GM18517 (cell line): Measurements from ENCODE around the gene PCBP4.

Experiments used
- ATAC-seq: cut with Tn5 transposase; IDR thresholded peaks from one replicate; pipeline ENCODE4 v1.9.1; 2021; ENCODE audit warnings: mild to moderate bottlenecking, moderate library complexity; ENCODE audit not compliant: unreplicated experiment

Gene PCBP4

DNA sequence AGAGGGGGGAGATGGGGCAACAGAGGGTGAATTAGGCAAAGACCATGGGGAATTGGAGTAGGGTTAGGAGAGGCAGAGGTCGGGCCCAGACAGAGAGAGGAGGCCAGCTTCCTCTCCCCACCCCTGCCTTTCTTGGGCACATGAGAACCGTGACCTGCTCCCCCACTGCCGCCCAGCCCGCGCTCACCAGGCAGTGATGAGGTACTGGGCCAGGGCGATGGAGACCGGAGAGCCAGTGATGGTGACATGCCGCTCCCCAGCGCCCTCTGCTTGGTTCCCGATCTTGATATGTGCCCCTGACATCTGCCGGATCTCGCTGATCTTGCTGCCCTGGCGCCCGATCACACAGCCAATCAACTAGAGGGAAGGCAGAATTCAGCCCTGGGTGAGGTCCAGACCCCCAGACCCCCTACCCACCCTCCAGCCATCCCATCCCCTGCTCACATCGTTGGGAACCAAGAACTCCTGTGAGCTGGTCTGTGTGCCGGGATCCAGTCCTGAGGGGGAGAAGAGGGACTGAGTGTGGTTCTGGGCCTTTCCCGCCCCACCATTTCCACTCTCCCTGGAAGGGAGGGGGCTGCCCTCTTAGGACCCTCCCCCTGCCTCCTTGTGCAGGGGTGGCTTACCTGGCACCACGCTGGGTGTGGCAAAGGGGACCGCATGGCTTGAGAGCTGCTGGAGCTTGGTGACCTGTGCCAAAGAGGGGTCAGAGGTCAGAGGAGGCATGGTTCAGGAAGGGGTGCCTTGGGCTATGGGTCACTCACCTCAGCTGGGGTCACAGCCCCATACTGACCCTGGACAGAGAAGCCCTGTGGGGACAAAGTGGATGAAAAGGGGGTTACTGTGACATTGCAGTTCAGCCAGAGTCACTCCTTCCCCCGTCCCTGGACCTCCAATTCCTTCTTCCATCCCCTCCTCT is 8.4 kb downstream of the PCBP4 start:
- no peak for ATAC-seq

DNA sequence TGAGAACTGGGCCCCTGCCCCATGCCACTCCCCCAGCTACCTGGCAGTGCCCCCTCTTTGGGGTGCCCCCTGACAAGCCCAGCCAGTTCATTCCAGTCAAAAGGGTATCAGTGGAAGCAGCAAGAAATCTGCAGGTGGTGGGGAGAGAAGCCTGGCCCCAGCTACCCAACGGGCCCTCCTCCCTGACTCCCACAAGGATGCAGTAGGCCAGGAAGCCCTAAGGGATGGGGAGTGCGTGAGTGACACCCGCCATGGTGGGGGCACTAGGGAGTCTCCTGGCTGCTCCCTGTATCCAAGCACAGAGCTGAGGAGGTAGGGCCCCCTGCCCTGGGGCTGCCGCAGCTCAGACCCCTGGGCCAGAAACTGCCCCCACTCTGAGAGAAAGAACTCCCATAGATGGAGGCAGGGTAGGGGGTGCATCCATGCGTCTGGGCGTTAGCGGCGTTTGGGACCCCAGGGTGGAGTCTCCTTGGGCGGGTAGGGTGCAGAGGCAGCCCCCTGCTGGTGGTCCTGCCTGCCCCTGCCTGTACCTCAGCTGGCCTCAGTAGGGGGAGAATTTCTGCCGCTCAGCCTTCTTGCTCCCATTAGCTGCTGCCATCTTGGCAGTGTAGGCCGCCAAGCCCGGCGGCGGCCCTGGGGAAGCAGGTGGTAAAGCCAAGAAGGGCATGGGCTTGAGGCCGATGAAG is 9.6 kb downstream of the PCBP4 start:
- ATAC-seq = no peak

DNA sequence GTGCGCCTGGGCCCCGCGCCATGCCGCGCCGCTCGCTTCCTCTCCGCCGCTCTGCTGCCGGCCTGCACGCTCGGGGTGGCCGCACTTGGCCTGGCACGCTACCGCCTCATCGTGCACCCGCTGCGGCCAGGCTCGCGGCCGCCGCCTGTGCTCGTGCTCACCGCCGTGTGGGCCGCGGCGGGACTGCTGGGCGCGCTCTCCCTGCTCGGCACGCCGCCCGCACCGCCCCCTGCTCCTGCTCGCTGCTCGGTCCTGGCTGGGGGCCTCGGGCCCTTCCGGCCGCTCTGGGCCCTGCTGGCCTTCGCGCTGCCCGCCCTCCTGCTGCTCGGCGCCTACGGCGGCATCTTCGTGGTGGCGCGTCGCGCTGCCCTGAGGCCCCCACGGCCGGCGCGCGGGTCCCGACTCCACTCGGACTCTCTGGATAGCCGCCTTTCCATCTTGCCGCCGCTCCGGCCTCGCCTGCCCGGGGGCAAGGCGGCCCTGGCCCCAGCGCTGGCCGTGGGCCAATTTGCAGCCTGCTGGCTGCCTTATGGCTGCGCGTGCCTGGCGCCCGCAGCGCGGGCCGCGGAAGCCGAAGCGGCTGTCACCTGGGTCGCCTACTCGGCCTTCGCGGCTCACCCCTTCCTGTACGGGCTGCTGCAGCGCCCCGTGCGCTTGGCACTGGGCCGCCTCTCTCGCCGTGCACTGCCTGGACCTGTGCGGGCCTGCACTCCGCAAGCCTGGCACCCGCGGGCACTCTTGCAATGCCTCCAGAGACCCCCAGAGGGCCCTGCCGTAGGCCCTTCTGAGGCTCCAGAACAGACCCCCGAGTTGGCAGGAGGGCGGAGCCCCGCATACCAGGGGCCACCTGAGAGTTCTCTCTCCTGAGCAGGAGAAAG is 11.1 kb downstream of the PCBP4 start:
- no peak for ATAC-seq

DNA sequence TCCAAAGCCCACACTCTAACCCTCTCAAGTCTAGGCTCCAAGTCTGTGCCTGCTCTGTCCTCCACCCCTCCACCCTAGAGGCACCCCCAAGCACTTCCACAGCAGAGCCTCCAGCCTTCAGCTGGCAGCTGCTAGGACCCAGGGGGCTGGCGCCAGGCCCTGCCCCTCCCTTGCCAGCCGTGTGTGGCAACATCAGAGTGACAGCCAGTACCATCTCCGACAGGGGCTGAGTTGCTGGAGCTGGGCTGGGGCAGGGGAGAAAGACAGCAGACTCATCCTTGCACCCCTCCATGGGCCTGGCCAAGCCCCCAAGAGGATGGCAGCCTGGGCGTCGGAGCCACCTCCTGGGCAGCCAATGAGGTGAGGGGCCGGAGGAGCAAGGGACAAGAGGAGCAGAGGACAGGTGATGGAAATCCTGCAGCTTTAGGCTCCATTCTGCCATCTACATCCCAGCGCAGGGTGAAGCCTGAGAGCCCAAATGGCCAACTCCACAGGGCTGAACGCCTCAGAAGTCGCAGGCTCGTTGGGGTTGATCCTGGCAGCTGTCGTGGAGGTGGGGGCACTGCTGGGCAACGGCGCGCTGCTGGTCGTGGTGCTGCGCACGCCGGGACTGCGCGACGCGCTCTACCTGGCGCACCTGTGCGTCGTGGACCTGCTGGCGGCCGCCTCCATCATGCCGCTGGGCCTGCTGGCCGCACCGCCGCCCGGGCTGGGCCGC is 11.9 kb downstream of the PCBP4 start, which contains the start of gene GPR62:
Gene GPR62, plus strand, starts transcription at position 207 of the 718 bp plus-strand sequence. Its CDS starts 272 bp downstream, at position 479.
- no peak for ATAC-seq

GRCh38 chr3:51954713-51955112 is 12.5 kb downstream of the PCBP4 start:
- ATAC-seq = no peak

DNA sequence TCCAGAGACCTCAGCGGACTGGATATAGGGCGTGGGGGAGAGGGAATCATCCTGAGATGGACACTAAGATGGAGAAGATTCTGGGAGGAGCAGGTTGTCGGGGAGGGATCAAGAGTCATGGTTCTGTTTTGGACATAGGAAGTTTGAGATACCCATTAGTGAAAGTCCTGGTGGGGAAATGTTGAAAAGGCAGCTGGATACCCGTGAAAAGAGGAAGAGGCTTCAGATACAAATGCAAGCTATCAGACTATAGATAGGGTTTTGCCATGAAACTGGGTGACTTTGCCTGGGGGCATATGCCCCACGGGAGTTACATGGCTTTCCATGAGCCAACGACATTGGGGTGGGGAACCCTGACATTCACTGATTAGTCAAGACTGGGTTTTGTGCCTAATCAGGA is 13.1 kb downstream of the PCBP4 start:
- no peak for ATAC-seq

GRCh38 chr3:51953445-51953844 is 13.8 kb downstream of the PCBP4 start:
- no peak for ATAC-seq

DNA sequence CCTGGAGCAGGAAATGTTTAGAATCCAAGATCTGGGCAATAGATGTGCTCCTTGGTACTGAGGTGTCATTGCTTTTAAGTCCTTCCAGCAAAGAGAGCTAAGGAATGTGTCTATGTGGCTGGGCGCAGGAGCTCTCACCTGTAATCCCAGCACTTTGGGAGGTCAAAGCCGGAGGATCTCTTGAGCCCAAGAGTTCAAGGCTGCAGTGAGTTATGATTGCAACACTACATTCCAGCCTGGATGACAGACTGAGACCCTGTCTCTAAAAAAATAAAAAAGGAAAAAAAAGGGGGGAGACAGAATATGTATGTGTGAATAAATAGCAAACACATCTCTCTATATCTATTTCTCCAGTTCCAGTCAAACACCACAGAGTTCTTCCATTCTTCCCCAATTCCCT is 16.4 kb downstream of the PCBP4 start:
- ATAC-seq = no peak

- ATAC-seq = no peak
Observed at GRCh38 chr3:51949121-51949520, 18.1 kb downstream of the PCBP4 start.

DNA sequence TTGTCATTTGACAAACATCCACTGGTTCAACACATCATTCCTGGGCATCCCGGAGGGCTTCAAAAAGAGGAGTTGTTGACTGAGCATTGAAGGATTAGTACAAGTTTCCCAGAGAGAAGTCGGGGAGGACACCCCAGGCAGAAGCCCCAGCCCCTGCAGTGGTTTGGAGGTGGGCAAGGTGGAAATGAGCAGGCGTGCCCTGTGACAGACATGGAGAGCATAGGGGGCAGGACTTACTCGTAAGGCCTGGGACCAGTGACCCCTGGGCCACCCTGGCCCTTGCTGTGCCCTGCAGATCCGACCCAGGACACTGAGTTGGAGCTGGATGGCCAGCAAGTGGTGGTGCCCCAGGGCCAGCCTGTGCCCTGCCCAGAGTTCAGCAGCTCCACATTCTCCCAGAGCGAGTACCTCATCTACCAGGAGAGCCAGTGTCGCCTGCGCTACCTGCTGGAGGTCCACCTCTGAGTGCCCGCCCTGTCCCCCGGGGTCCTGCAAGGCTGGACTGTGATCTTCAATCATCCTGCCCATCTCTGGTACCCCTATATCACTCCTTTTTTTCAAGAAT is 19.2 kb downstream of the PCBP4 start:
- ATAC-seq = no peak

DNA sequence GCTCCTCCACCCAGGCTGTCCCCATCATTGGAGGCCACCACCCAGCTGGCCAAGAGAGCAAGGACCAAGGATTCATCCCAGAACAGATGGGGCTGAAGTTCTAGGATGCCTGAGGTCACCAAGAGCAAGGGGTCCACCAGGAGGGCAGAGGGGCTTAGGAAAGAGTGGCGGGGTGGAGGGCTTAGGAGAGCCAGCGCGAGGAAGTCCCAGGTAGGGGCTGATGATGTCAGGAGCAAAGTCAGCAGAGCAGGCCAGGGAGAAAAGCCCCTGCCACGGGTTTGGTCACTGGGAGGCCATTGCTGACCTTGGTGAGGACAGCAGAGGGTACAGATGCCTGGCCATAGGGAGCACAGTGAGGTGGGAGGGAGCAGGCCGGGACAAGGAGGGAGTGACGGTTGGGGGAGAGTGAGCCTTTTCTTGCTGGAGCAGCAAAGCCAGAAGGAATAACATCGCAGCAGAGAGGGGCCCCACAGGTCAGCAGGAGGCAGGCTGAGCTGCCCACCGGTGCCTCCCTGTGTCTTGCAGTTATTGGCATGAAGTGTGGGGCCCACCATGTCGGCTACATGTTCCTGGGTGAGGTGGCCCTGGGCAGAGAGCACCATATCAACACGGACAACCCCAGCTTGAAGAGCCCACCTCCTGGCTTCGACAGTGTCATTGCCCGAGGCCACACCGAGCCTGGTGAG is 19.9 kb downstream of the PCBP4 start:
- no peak for ATAC-seq

GRCh38 chr3:51946796-51947195 is 20.5 kb downstream of the PCBP4 start:
- no peak for ATAC-seq

- ATAC-seq = no peak
Observed at GRCh38 chr3:51945926-51946705, 21.1 kb downstream of the PCBP4 start.

GRCh38 chr3:51945031-51945840 is 22.0 kb downstream of the PCBP4 start:
- no peak for ATAC-seq

DNA sequence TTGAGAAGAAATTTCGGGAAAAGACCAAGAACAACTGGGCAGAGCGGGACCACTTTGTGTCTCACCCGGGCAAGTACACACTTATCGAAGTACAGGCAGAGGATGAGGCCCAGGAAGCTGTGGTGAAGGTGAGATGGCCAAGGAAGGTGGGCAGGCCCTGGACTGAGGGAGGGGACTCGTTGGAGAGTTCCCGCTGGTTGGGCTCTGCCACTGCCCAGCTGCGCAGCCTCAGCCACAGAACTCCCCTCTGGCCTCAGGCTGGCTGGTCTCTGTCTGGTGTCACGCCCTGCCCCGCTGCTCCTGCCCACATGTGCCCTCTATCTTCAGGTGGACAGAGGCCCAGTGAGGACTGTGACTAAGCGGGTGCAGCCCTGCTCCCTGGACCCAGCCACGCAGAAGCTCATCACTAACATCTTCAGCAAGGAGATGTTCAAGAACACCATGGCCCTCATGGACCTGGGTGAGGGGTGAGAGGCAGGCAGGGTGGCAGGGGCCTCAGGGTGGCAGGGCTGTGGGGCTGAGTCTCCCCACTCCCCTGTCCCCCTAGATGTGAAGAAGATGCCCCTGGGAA is 22.7 kb downstream of the PCBP4 start:
- ATAC-seq = no peak

DNA sequence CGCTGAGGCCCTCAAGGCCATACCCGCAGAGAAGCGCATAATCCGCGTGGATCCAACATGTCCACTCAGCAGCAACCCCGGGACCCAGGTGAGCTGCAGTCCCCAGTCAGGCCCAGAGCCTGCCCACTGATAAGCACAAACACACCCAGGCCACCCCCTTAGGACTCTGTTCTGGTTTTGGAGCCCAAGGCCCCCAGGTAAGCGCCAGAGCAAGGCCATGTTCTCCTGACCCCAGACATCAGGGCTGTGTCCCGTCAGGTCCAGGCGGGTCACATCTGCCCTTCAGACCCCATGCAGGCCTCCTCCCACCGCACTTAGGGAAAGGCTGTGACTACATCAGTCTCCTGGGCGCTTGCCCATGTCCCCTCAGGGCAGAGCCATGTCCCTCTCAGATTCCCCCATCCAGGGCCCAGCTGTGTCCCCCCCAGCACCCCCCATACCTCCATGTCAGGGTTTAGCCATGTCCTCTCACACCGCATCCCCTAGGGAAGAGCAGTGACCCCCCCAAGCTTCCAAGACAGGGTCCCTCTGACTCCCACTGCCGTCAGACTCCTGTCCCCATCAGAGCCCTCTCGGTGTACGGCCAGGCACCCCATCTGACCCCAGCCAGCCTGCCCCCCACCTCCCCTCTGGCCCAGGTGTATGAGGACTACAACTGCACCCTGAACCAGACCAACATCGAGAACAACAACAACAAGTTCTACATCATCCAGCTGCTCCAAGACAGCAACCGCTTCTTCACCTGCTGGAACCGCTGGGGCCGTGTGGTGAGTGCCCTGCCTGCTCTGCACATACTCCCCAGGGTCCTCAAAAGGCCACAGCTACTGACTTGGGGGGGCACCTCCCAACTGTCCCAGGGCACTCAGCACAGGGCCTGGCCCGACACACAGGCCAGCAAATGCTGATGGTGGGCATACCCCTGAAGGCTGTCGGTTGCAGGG is 23.5 kb downstream of the PCBP4 start:
- no peak for ATAC-seq
